Stimulated activated CD4-positive, alpha-beta T cell treated with anti-CD3 and anti-CD28 coated beads, Interleukin-4, amount 100 ng/mL, for 1 hour (primary cell): ENCODE data around the gene RARS2.
"Not testable (repeated sequence)": the region's sequence is repeated elsewhere in the genome, so short reads cannot be mapped to it uniquely, and the experiment has no call there.

Experiments
- DNase-seq: peaks from one replicate; pipeline ENCODE4 v3.0.0-alpha.2; 2020

RARS2 gene

GRCh38 chr6:87494761-87495422 is 94.9 kb downstream of the RARS2 start:
- DNase-seq: no peak

- not testable (repeated sequence) for DNase-seq
Observed at GRCh38 chr6:87489326-87489725, 100.5 kb downstream of the RARS2 start.

DNA sequence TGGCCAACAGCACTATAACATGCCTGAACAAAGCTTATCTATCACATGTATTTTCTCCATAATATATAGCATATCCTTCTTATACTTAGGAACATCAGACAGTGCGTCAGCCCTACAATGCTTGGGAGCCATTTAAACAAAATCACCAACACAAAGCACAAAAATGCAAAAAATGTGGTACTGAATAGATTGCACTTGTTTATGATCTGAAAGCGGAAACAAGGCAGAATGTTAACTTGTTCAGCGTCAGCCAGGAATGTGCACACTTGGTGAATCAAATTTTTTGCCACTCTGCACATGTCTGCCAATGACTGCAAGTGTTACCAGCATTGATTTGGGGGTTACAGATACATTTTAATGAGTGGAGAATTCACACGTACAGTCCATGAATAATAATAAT is 102.2 kb downstream of the RARS2 start:
- no peak for DNase-seq

DNA sequence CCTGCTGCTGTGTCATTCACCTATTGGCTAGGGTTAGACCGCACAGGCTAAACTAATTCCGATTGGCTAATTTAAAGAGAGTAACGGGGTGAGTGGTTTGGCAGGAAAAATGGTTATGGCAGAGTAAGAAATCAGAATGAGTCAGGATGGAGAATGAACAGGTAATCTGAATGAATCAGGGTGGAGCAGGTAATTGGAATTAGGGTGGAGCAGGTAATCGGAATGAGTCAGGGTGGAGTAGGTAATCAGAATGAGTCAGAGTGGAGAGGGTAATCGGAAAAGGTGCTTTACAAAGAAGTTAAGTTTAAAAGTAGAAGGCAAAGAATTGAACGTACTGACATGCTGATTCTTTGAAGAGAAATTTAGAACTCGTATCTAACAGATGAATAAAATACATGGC is 105.3 kb downstream of the RARS2 start:
- DNase-seq: no peak

DNA sequence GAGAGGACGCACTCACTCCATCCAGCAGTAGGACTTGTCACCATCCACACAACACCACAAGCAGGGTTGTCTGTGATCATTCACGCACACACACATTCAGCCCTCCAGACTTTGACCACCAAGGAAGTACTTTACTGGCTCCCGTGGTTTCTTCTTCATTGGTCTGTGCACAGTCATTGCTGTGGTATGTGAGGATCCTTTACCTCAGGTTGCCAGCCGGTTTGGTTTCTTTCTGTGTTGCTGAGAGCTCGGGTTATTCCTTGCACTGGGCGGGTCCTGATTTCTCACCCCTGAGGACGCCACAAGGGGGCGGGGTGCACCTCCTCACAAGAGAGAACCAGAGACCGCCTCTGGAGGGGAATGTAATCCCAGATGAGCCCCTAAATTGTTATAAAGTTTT is 105.9 kb downstream of the RARS2 start:
- DNase-seq: no peak

DNA sequence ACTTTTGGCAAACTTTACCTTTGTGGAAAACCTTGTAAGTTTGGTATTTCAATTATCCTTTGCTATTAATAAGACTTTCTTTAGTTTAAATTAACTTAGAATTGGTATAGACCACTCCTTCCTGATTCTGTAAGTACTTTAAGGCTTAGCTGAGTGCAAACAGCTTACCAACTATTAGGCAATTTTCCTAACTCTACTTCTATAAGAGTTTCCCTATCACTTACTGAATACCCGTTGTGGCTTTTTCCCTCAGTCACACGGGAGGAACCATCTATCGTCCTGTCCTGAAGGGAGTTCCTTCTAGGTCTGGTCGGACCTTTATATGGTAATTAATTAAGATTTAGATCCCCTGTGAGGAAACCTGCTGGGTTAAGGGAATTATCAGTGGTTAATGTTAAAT is 107.4 kb downstream of the RARS2 start:
- DNase-seq: no peak

DNA sequence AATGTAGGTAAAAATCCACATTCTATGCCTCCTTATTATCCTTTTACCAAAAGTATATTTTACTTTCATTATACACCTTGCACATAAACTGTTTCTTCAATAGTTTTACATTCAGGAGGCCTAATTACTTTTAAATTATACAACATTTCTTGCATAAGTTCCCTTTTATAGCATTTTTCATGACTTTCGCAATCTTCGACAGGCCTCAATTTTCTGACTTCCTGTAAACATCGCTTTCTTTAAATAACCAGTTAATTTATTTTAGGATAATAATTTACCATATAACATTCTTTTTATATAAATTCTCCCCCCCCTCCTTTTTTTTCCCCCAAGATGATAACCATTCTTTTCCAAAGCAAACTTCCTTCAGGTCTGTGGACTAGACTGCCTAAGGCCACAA is 107.9 kb downstream of the RARS2 start:
- no peak for DNase-seq

DNA sequence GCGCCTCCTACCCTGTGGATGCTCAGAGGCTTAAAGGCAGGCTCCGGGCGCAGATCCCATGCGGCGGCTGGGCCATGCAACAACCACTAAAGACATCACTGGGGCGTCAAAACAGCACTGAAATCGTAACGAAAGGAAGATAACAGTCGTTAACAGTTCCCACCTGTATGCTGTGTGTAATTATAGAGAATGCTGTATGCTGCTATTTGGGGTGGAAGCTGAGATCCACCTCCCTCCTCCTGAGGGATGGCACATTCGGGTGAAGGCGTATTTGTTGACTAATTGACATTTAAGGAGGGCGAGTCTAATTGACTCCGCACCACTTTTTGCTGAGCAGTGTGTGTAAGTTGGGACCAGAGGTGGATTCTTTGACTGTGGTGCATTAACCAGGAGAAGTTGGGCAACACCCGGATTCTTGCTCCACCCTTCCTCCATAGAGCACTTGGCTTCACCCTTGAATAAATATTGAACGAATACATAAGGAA is 116.3 kb downstream of the RARS2 start:
- peak; percentile 61 for DNase-seq

DNA sequence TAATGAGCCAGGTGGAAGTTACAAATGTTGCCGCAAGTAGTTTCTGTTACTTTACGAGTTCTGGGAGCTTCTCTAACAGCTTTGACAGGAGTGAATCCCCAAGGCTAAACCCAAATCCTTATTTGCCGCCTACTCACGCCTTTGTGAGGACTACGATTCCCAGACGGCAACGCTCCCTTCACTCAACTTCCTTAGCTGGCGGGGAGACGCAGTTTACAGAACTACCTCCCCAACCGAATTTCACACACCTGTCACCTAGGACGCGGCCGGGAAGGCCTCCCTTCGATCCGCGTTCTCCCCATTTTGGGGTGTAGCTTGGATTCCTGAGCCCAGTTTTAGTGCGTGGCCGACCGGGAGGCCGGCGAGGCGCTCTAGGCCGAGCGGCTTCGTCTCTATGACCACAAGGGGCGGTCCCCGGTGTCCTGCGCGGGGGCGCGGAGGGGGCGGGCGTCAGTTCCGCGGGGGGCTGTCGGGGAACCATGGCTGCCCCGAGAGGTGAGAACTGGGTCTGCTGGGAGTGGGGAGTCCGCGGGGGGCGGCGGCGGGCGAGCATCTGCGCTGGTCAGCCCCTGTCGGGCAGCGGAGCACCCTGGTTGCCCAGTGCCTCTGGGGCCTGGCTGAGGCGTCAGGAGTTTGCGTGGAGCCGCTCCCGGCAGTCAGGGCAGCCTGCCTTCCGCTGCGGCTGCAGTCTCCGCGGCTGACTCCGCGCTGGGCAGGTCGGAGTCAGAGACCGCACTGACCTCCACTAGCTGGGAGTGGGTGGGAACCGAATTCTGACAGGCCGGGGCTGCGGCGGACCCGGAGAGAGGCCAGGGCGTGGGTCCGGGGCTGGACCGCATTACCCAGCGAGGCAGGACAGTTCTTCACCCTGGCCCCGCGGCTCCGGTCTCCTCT is 117.0 kb downstream of the RARS2 start, which contains the start of gene SLC35A1:
SLC35A1 (plus strand) TSS at position 450 of the 894 bp plus-strand sequence; CDS start at position 480, 30 bp downstream.
- DNase-seq: peak; percentile 85

DNA sequence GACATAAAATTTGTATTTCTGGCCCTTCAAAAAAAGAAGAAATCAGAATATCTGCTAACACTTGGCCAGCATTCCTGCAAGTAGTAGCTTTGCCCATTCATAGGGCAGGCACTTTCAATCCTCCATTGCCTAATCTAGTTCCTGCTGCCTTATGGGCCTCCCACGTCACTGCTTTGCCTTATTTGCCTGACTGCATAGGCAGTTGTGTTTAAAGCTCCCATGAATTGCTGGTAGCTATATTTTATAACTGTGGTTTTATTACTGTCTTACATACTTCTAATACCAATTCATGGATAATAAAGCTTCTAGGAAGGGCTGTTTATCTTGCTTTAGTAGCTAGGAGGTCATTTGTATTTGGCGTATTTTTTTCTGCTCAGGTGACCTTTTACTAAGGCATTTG is 124.7 kb downstream of the RARS2 start:
- DNase-seq: no peak
